AG09309 (cell line): ENCODE measurements around the gene PHACTR3.

Source experiments
- DNase-seq: peaks from one replicate; pipeline ENCODE4 v3.0.0-alpha.2; 2010; ENCODE audit warnings: low read depth
- H3K4me3 ChIP-seq: 2 replicates; pipeline ENCODE4 v1.5.1; 2011; ENCODE audit warnings: mild to moderate bottlenecking, low read depth, low read length, moderate library complexity; ENCODE audit not compliant: control insufficient read depth
- CTCF ChIP-seq: IDR thresholded peaks from 2 replicates; pipeline ENCODE4 v1.5.1; 2011; ENCODE audit warnings: mild to moderate bottlenecking, low read depth, low read length, inconsistent platforms; ENCODE audit not compliant: insufficient read depth, control insufficient read depth; ENCODE audit errors: missing control alignments

Gene PHACTR3

GRCh38 chr20:59696476-59696875 lies 92.1 kb downstream of the PHACTR3 start:
- no peak for DNase-seq
- H3K4me3 ChIP-seq: no peak overlapping the region
- TF ChIP-seq CTCF: no peak

GRCh38 chr20:59697068-59697467 lies 92.7 kb downstream of the PHACTR3 start:
- H3K4me3 ChIP-seq: no peak overlapping the region
- TF ChIP-seq CTCF: no peak
- no peak for DNase-seq

GRCh38 chr20:59698598-59698997 lies 94.3 kb downstream of the PHACTR3 start:
- no peak for TF ChIP-seq CTCF
- no peak for DNase-seq
- no peak overlapping the region for H3K4me3 ChIP-seq

- TF ChIP-seq CTCF: no peak
- no peak overlapping the region for H3K4me3 ChIP-seq
- no peak for DNase-seq
Observed at GRCh38 chr20:59701236-59701635, 96.9 kb downstream of the PHACTR3 start.

- no peak for DNase-seq
- no peak for TF ChIP-seq CTCF
Observed at GRCh38 chr20:59703046-59703445, 98.7 kb downstream of the PHACTR3 start.

GRCh38 chr20:59705651-59706399 lies 101.5 kb downstream of the PHACTR3 start:
- H3K4me3 ChIP-seq: no peak overlapping the region
- no peak for TF ChIP-seq CTCF
- no peak for DNase-seq

More at GRCh38 chr20:59703046-59703445, 98.7 kb downstream of the PHACTR3 start:
- H3K4me3 ChIP-seq: no peak overlapping the region

GRCh38 chr20:59706400-59706693 lies 102.0 kb downstream of the PHACTR3 start:
- no peak overlapping the region for H3K4me3 ChIP-seq
- no peak for TF ChIP-seq CTCF
- no peak for DNase-seq
